Subcutaneous adipose tissue (tissue), 4 donors: ENCODE results near the gene DDX46. TPM values are rescaled to one million over a fixed set of nuclear protein-coding genes. Genes with fewer than 3 reads are reported as not detected.

Source experiments
- total RNA-seq, 4 donors: library from RNA; depleted of rRNA; stranded (reverse); fragments of >200 nt; gene quantifications; one replicate each; pipeline ENCODE4 v1.1.0, GENCODE V29; 2016
- TF ChIP-seq, protein P1 (sequence below): fragments of 450-650 bp; IDR thresholded peaks from one replicate; pipeline ENCODE4 v1.5.1; 2016; ENCODE audit warnings: low read depth, mild to moderate bottlenecking, control low read depth, antibody characterized with exemption, moderate library complexity

DDX46 gene
- total RNA-seq, 4 donors from 2014 or later, result 42.2 to 62.5 (median 49.2) TPM

GRCh38 chr5:134835623-134836022, 77.0 kb downstream of the DDX46 start:
- TF ChIP-seq, protein P1, sequence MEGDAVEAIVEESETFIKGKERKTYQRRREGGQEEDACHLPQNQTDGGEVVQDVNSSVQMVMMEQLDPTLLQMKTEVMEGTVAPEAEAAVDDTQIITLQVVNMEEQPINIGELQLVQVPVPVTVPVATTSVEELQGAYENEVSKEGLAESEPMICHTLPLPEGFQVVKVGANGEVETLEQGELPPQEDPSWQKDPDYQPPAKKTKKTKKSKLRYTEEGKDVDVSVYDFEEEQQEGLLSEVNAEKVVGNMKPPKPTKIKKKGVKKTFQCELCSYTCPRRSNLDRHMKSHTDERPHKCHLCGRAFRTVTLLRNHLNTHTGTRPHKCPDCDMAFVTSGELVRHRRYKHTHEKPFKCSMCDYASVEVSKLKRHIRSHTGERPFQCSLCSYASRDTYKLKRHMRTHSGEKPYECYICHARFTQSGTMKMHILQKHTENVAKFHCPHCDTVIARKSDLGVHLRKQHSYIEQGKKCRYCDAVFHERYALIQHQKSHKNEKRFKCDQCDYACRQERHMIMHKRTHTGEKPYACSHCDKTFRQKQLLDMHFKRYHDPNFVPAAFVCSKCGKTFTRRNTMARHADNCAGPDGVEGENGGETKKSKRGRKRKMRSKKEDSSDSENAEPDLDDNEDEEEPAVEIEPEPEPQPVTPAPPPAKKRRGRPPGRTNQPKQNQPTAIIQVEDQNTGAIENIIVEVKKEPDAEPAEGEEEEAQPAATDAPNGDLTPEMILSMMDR, result no peak

- TF ChIP-seq, protein P1, result no peak
Measured at GRCh38 chr5:134837530-134838181, 79.1 kb downstream of the DDX46 start.

GRCh38 chr5:134840811-134841210, 82.2 kb downstream of the DDX46 start:
- TF ChIP-seq, protein P1, result no peak

DNA sequence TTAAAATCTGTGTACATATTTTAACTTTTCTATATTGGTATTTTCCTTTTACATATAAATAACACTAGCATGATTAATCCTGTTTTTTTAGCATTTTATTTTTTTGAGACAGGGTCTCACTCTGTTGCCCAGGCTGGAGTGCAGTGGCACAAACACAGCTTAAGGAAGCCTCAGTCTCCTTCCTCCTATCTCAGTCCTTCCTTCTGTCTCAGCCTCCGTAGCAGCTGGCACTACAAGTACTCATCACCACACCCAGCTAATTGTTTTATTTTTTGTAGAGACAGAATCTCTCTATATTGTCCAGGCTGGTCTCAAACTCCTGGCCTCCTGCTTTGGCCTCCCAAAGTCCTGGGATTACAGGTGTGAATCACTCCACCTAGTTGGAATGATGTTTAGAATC, 85.7 kb downstream of the DDX46 start:
- TF ChIP-seq, protein P1, result no peak

DNA sequence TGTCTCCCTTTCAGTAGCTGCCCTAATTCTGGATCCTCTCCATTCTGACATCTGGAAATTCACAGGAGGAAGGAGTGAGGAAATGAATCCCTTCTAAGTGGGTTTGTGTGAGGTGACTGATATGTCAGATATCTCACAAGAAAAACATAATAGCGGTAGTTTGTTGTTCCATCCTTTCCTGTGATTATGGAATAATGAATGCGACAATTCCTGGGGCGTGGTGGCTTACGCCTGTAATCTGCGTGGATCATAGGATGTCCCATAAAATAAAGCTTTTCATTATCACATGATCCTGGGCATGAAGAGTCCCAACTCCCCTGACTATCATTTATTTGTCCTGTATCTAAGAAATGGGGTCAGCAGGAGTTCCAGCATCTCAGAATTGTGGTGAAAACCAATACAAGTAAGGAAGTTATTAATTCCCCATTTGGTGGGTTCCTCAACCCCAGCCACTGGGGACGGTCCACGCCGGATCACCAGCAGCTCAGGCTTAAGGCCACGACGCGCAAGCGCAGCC, 86.8 kb downstream of the DDX46 start:
- TF ChIP-seq, protein P1, result no peak

- TF ChIP-seq, protein P1, result no peak
Measured at GRCh38 chr5:134845852-134846640, 87.5 kb downstream of the DDX46 start, which contains the start of gene C5orf24. TSS of gene C5orf24 (plus strand) at chr5:134845968. CDS start at chr5:134854901, 8,933 bp downstream.

GRCh38 chr5:134846641-134846960, 88.0 kb downstream of the DDX46 start:
- TF ChIP-seq, protein P1, result no peak
